ENCODE measurements around the gene POU6F2. TPM values are rescaled to one million over a fixed set of nuclear protein-coding genes. Genes with fewer than 3 reads are reported as not detected.

POU6F2 gene
- total RNA-seq, 1 experiment from 2014 or later = 0.19 TPM

DNA sequence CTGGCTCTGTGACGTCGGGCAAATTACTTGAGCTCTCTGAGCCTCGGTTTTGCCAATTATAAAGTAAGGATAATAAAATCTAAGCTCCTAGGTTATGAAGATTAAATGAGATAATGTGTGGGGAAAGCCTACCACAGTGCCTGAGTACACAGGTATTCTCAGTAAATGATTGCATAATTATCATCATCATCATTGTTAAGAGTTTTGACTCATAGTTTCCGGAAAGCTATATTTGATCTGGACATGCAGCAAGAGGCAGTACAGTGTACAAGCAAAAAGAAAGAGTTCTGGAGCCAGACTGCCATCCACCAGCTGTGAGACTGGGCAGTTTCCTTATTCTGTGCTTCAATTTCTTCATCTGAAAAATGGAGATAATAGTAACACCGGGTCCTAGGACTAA is 432.9 kb downstream of the POU6F2 start:
- ChIA-PET POLR2A (no interaction called here), CTCF (interaction anchor here (0.5 to 0.6 kb wide), 2 partner anchors 91 to 958 kb away, joined by 3 read pairs; no protein-coding TSS in a partner anchor)
- BruUV-seq (replicated peaks) = no TSS peak
- peak; percentile 50 for DNase-seq (ENCODE audit: unreplicated experiment)
- Mint-ChIP-seq H3K36me3 (ENCODE audit: insufficient read depth, unreplicated experiment) (no peaks in the 10 kb centered on the region), H3K4me1 (ENCODE audit: insufficient read depth, unreplicated experiment) (no peaks in the 10 kb centered on the region), H3K9me3 (ENCODE audit: unreplicated experiment) (no peaks in the 10 kb centered on the region), H3K4me3 (ENCODE audit: unreplicated experiment) (no peak overlapping the region), H3K27ac (ENCODE audit: low read depth, unreplicated experiment) (no peak overlapping the region), H3K27me3 (ENCODE audit: insufficient read depth, unreplicated experiment) (peaks cover 80% of the 10 kb centered on the region)
- no peak for TF ChIP-seq CTCF (IDR thresholded peaks at IDR 0.05; ENCODE audit: unreplicated experiment)
- intact Hi-C loops (cut with micrococcal nuclease) = no loop called here

GRCh38 chr7:39413636-39414223 is 436.0 kb downstream of the POU6F2 start:
- Mint-ChIP-seq H3K4me1 (ENCODE audit: insufficient read depth, unreplicated experiment) (no peaks in the 10 kb centered on the region), H3K27me3 (ENCODE audit: insufficient read depth, unreplicated experiment) (peaks cover 65% of the 10 kb centered on the region), H3K4me3 (ENCODE audit: unreplicated experiment) (peak overlapping the region; percentile 71), H3K27ac (ENCODE audit: low read depth, unreplicated experiment) (no peak overlapping the region), H3K36me3 (ENCODE audit: insufficient read depth, unreplicated experiment) (no peaks in the 10 kb centered on the region), H3K9me3 (ENCODE audit: unreplicated experiment) (no peaks in the 10 kb centered on the region)
- BruUV-seq (replicated peaks) = no TSS peak
- no peak for TF ChIP-seq CTCF (IDR thresholded peaks at IDR 0.05; ENCODE audit: unreplicated experiment)
- CTCF ChIA-PET = interaction anchor here (1.0 kb wide), 1 partner anchor 28 kb away, joined by 3 read pairs; no protein-coding TSS in a partner anchor
- POLR2A ChIA-PET = no interaction called here
- intact Hi-C loops (cut with micrococcal nuclease) = no loop called here
- DNase-seq (ENCODE audit: unreplicated experiment) = no peak

DNA sequence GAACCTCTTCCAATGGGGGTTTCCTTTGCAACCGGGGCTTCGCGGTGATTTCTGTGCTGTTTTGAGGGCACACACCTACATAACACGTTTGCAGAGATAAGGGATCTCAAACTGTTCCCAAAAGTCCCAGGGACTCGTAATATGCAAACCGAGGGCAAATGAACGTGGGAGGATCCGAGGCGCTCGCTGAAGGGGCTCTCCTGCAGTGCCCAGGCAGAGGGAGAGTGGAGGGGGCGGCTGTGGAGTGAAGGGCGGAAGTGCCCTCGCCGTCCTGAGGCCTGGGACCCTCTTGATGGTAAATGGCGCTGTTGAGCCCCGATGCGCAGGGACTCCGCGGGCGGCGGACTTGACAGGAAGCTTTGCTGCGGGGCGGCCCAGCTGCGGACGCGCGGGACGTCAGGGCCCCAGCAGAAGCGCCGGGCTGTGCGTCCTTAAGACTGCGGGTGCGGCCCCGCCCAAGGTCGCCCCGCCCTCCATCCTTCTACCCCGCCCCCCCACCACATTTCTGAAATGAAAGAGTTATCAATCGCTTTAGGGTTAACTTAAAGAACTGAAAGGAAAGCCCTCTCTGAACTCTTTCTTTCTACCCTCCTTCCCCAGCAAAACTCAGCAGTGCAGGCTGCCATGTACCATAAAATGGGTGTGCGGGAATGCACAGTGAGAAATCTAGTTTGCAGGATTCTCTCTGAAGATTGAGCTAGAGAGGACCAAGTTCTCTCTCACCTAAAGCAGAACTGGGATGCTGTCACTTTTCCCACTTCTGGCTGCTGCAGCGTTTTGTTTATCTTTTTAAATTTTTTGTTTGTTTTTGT is 436.7 kb downstream of the POU6F2 start:
- CTCF ChIA-PET = interaction anchor here (0.6 to 1.0 kb wide), 2 partner anchors 26 to 29 kb away, joined by 3 read pairs; no protein-coding TSS in a partner anchor
- peaks cover 58% of the 10 kb centered on the region for H3K27me3 Mint-ChIP-seq (ENCODE audit: insufficient read depth, unreplicated experiment)
- intact Hi-C loops (cut with micrococcal nuclease) = no loop called here
- no peaks in the 10 kb centered on the region for H3K9me3 Mint-ChIP-seq (ENCODE audit: unreplicated experiment)
- H3K4me1 Mint-ChIP-seq (ENCODE audit: insufficient read depth, unreplicated experiment) = no peaks in the 10 kb centered on the region
- no peaks in the 10 kb centered on the region for H3K36me3 Mint-ChIP-seq (ENCODE audit: insufficient read depth, unreplicated experiment)
- BruUV-seq (replicated peaks) = no TSS peak
- no peak overlapping the region for H3K27ac Mint-ChIP-seq (ENCODE audit: low read depth, unreplicated experiment)
- H3K4me3 Mint-ChIP-seq (ENCODE audit: unreplicated experiment) = peak overlapping the region; percentile 71
- POLR2A ChIA-PET = no interaction called here
- TF ChIP-seq CTCF (IDR thresholded peaks at IDR 0.05; ENCODE audit: unreplicated experiment) = no peak
- DNase-seq (ENCODE audit: unreplicated experiment) = no peak

DNA sequence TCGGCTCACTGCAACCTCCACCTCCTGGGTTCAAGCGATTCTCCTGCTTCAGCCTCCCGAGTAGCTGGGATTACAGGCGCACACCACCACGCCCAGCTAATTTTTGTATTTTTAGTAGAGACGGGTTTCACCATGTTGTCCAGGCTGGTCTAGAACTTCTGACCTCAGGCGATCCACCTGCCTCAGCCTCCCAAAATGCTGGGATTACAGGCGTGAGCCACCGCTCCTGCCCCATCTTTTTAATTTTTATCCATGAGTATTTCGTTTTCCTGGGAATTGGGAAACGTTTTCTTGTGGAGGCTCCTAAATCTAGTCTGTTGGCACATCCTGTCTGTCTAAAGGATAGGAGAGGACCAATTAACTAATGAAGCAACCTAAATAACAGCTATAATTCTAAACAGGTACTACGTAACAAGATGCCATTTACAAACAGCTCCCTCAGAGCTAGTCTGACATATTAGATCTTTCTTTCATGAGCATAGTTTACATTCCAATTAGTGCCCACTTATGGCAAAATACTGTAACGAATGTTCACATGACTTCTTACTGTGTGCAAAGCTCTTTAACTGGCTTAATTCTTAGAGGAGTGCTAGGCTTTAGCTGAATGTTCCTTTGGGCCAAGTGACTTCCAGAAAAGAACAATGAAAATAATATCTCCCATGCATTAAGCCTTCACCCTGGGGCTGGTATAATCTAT is 437.5 kb downstream of the POU6F2 start:
- CTCF ChIA-PET = interaction anchor here (0.6 to 0.7 kb wide), 2 partner anchors 26 to 463 kb away, joined by 3 read pairs; no protein-coding TSS in a partner anchor
- intact Hi-C loops (cut with micrococcal nuclease) = no loop called here
- TF ChIP-seq CTCF (IDR thresholded peaks at IDR 0.05; ENCODE audit: unreplicated experiment) = no peak
- Mint-ChIP-seq H3K4me3 (ENCODE audit: unreplicated experiment) (peak overlapping the region; percentile 71), H3K27ac (ENCODE audit: low read depth, unreplicated experiment) (no peak overlapping the region), H3K4me1 (ENCODE audit: insufficient read depth, unreplicated experiment) (no peaks in the 10 kb centered on the region), H3K27me3 (ENCODE audit: insufficient read depth, unreplicated experiment) (peaks cover 50% of the 10 kb centered on the region), H3K9me3 (ENCODE audit: unreplicated experiment) (no peaks in the 10 kb centered on the region), H3K36me3 (ENCODE audit: insufficient read depth, unreplicated experiment) (no peaks in the 10 kb centered on the region)
- no peak for DNase-seq (ENCODE audit: unreplicated experiment)
- POLR2A ChIA-PET = no interaction called here
- no TSS peak for BruUV-seq (replicated peaks)

Measured in MCF 10A (cell line).